WTC11 (cell line): ENCODE measurements around the gene SMG9. TPM values are rescaled to one million over a fixed set of nuclear protein-coding genes. Genes with fewer than 3 reads are reported as not detected.

ENCODE experiments used
- ATAC-seq: fragments of 200-7000 bp; cut with Tn5 transposase; 2 replicates; pipeline ENCODE4 v1.10.0; 2021; ENCODE audit warnings: mild to moderate bottlenecking, moderate library complexity
- CTCF ChIA-PET: fragments of 300-600 bp; sonication (Branson Sonifier 250); formaldehyde crosslinking; loops from one replicate; lab custom pipeline; 2021; ENCODE audit warnings: antibody characterized with exemption; lab: Charles Lee
- POLR2A ChIA-PET: fragments of 350-600 bp; sonication (Branson Sonifier 250); formaldehyde crosslinking; loops from one replicate; lab custom pipeline; 2021; ENCODE audit warnings: antibody characterized with exemption; lab: Charles Lee
- DNase-seq: peaks from one replicate; pipeline ENCODE4 v3.0.0; 2021; ENCODE audit warnings: low spot score
- H3K27ac Mint-ChIP-seq: 2 replicates; pipeline ENCODE4 v1.8.0; 2021; ENCODE audit warnings: mixed read lengths
- H3K27me3 Mint-ChIP-seq: 2 replicates; pipeline ENCODE4 v1.8.0; 2021; ENCODE audit warnings: low read depth, mild to moderate bottlenecking, moderate library complexity, mixed read lengths
- H3K36me3 Mint-ChIP-seq: 2 replicates; pipeline ENCODE4 v1.8.0; 2021; ENCODE audit warnings: mixed read lengths
- H3K4me1 Mint-ChIP-seq: 2 replicates; pipeline ENCODE4 v1.8.0; 2022; ENCODE audit warnings: mixed read lengths
- H3K4me3 Mint-ChIP-seq: 2 replicates; pipeline ENCODE4 v1.8.0; 2021; ENCODE audit warnings: mild to moderate bottlenecking, moderate library complexity, mixed read lengths
- H3K9me3 Mint-ChIP-seq: 2 replicates; pipeline ENCODE4 v1.8.0; 2021; ENCODE audit warnings: mixed read lengths
- CREM ChIP-seq: sonication (generic); formaldehyde crosslinking; IDR thresholded peaks from 2 replicates; pipeline ENCODE4 v1.8.1; 2022; ENCODE audit warnings: mild to moderate bottlenecking, missing genetic modification reagents, moderate library complexity
- FOXK1 ChIP-seq: sonication (generic); formaldehyde crosslinking; IDR thresholded peaks from 2 replicates; pipeline ENCODE4 v1.8.0; 2022; ENCODE audit warnings: mild to moderate bottlenecking, moderate library complexity, missing genetic modification reagents
- FOXP1 ChIP-seq: sonication (generic); formaldehyde crosslinking; IDR thresholded peaks from 2 replicates; pipeline ENCODE4 v1.8.0; 2022; ENCODE audit warnings: missing genetic modification reagents, mild to moderate bottlenecking, moderate library complexity, borderline replicate concordance
- GABPB1 ChIP-seq: sonication (generic); formaldehyde crosslinking; IDR thresholded peaks from 2 replicates; pipeline ENCODE4 v1.8.1; 2023; ENCODE audit warnings: mild to moderate bottlenecking, missing genetic modification reagents
- JAZF1 ChIP-seq: fragments of 250-450 bp; sonication (Bioruptor Pico); IDR thresholded peaks from 2 replicates; pipeline ENCODE4 v1.9.0; 2021; ENCODE audit warnings: moderate library complexity, mild to moderate bottlenecking, inconsistent platforms
- TEAD4 ChIP-seq: sonication (generic); formaldehyde crosslinking; IDR thresholded peaks from 2 replicates; pipeline ENCODE4 v1.8.0; 2022; ENCODE audit warnings: mild to moderate bottlenecking, missing genetic modification reagents
- ZNF219 ChIP-seq: sonication (generic); formaldehyde crosslinking; IDR thresholded peaks from 2 replicates; pipeline ENCODE4 v1.8.0; 2023; ENCODE audit warnings: missing genetic modification reagents, mild to moderate bottlenecking, borderline replicate concordance
- total RNA-seq: library from RNA; stranded (reverse); gene quantifications from 3 replicates; pipeline ENCODE4 v1.2.3, GENCODE V29; 2021
- TF ChIP-seq, protein P1 (sequence below): sonication (generic); formaldehyde crosslinking; IDR thresholded peaks from 2 replicates; pipeline ENCODE4 v1.8.1; 2023; ENCODE audit warnings: mild to moderate bottlenecking, missing genetic modification reagents, moderate library complexity
- TF ChIP-seq, protein P2 (sequence below): sonication (generic); formaldehyde crosslinking; IDR thresholded peaks from 2 replicates; pipeline ENCODE4 v1.8.0; 2023; ENCODE audit warnings: missing genetic modification reagents, mild to moderate bottlenecking, borderline replicate concordance
- TF ChIP-seq, protein P3 (sequence below): sonication (generic); formaldehyde crosslinking; conservative IDR thresholded peaks from 2 replicates; pipeline ENCODE4 v1.8.1; 2023; ENCODE audit warnings: mild to moderate bottlenecking, low read depth, missing genetic modification reagents, moderate library complexity
- TF ChIP-seq, protein P4 (sequence below): fragments of 250-450 bp; sonication (Bioruptor Pico); IDR thresholded peaks from 2 replicates; pipeline ENCODE4 v1.9.0; 2021; ENCODE audit warnings: moderate library complexity, mild to moderate bottlenecking, inconsistent platforms, borderline replicate concordance
- TF ChIP-seq, protein P5 (sequence below): sonication (generic); formaldehyde crosslinking; IDR thresholded peaks from 2 replicates; pipeline ENCODE4 v1.8.0; 2023; ENCODE audit warnings: missing genetic modification reagents

Gene SMG9
- total RNA-seq, 1 experiment from 2014 or later, result 25.7 TPM

DNA sequence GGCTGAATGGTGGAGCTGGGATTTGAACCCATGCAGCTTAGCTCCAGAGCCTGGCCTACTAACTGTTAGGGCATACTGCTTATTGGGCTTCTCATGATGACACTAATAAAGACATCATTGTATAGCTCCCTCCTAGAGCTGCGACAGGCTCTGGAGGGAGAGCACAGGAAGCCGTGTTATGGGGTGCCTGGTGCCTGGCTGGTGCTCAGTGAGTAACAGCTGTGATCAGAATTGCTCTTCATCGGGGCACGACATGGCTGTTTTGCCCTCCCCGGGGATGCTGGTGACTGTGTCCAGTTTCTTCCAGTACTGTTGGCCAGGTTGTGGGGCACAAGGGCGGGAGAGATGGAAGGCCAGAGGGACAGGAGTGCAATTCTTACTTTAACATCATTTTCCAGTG is 42.4 kb upstream of the SMG9 start:
- peaks cover 4% of the 10 kb centered on the region; the same call in 1 of the 2 replicates for H3K9me3 Mint-ChIP-seq
- H3K27me3 Mint-ChIP-seq, result peaks cover 85% of the 10 kb centered on the region
- no peak for ATAC-seq
- H3K4me3 Mint-ChIP-seq, result peak overlapping the region; percentile 29; the same call in 1 of the 2 replicates
- no peak for TF ChIP-seq FOXP1 (CRISPR knock-in tag)
- no peak for TF ChIP-seq FOXK1 (CRISPR knock-in tag)
- POLR2A ChIA-PET, result no interaction called here
- no peak overlapping the region for H3K27ac Mint-ChIP-seq
- DNase-seq, result no peak
- peaks cover 5% of the 10 kb centered on the region; the same call in 1 of the 2 replicates for H3K4me1 Mint-ChIP-seq
- CTCF ChIA-PET, result interaction anchor here (0.8 to 1.7 kb wide), 4 partner anchors 12 to 52 kb away, joined by 3 to 6 read pairs (median 5); no protein-coding TSS in a partner anchor
- H3K36me3 Mint-ChIP-seq, result no peaks in the 10 kb centered on the region

DNA sequence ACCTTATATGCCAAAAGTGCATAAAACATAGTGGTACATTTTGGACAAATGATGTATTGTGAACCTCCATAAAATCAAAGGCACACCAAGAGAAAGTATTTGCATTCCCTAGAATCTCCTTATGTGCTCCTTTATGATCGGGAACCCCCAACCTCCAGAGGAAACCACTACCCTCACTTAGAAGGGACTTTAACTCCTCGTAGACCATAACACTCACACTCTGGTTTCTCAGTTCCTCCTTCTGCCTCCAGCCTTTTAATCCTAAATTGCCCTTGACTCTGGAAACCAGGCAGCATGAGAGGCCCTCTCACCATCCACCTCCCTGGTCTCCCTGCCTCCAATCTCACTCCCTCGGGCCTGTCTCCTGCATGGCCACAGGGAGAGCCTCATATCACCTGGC is 35.8 kb upstream of the SMG9 start:
- ChIA-PET POLR2A (no interaction called here), CTCF (interaction anchor here (1.2 to 1.7 kb wide), 2 partner anchors 24 to 122 kb away, joined by 3 to 6 read pairs; no protein-coding TSS in a partner anchor)
- Mint-ChIP-seq H3K36me3 (no peaks in the 10 kb centered on the region), H3K4me1 (no peaks in the 10 kb centered on the region), H3K9me3 (no peaks in the 10 kb centered on the region), H3K4me3 (no peak overlapping the region), H3K27me3 (peaks cover 30% of the 10 kb centered on the region), H3K27ac (no peak overlapping the region)
- TF ChIP-seq, protein P1, sequence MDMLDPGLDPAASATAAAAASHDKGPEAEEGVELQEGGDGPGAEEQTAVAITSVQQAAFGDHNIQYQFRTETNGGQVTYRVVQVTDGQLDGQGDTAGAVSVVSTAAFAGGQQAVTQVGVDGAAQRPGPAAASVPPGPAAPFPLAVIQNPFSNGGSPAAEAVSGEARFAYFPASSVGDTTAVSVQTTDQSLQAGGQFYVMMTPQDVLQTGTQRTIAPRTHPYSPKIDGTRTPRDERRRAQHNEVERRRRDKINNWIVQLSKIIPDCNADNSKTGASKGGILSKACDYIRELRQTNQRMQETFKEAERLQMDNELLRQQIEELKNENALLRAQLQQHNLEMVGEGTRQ (CRISPR knock-in tag), result no peak
- TF ChIP-seq, protein P2, sequence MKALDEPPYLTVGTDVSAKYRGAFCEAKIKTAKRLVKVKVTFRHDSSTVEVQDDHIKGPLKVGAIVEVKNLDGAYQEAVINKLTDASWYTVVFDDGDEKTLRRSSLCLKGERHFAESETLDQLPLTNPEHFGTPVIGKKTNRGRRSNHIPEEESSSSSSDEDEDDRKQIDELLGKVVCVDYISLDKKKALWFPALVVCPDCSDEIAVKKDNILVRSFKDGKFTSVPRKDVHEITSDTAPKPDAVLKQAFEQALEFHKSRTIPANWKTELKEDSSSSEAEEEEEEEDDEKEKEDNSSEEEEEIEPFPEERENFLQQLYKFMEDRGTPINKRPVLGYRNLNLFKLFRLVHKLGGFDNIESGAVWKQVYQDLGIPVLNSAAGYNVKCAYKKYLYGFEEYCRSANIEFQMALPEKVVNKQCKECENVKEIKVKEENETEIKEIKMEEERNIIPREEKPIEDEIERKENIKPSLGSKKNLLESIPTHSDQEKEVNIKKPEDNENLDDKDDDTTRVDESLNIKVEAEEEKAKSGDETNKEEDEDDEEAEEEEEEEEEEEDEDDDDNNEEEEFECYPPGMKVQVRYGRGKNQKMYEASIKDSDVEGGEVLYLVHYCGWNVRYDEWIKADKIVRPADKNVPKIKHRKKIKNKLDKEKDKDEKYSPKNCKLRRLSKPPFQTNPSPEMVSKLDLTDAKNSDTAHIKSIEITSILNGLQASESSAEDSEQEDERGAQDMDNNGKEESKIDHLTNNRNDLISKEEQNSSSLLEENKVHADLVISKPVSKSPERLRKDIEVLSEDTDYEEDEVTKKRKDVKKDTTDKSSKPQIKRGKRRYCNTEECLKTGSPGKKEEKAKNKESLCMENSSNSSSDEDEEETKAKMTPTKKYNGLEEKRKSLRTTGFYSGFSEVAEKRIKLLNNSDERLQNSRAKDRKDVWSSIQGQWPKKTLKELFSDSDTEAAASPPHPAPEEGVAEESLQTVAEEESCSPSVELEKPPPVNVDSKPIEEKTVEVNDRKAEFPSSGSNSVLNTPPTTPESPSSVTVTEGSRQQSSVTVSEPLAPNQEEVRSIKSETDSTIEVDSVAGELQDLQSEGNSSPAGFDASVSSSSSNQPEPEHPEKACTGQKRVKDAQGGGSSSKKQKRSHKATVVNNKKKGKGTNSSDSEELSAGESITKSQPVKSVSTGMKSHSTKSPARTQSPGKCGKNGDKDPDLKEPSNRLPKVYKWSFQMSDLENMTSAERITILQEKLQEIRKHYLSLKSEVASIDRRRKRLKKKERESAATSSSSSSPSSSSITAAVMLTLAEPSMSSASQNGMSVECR, result no peak
- ATAC-seq (no peak), DNase-seq (no peak)

DNA sequence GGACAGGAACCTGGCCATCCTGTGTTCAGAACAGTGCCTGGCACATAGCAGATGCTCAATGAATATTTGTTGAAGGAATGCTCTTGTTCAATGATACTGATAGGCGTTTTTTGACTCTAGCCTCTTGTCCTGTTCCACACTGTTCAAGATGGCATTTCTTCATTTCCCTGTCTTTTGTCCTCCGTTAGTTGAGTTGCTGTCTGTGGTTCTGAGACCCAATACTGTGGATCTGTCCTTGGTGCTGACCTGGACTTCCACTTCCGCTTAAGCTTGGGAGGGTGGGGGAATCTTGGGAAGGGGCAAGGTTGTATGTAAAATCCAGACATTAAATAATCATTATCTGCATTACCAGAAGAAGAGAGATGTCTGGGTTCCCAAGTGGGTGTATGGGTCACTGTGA is 34.3 kb upstream of the SMG9 start:
- Mint-ChIP-seq H3K9me3 (no peaks in the 10 kb centered on the region), H3K4me1 (0 out of 2 replicates have a peak, but pooled peaks cover 3% of the 10 kb centered on the region), H3K36me3 (no peaks in the 10 kb centered on the region), H3K27me3 (peaks cover 17% of the 10 kb centered on the region), H3K4me3 (no peak overlapping the region), H3K27ac (no peak overlapping the region)
- ChIA-PET POLR2A (no interaction called here), CTCF (interaction anchor here (1.1 to 1.7 kb wide), 4 partner anchors 23 to 65 kb away, joined by 3 to 6 read pairs (median 4); no protein-coding TSS in a partner anchor)
- ATAC-seq, result 0 out of 2 replicates have a peak, but pooled peaks have one; percentile 43
- DNase-seq, result peak; percentile 56
- TF ChIP-seq CREM (CRISPR knock-in tag) (no peak), ZNF219 (CRISPR knock-in tag) (peak; percentile 94; the same call in 1 of the 2 replicates), GABPB1 (CRISPR knock-in tag) (no peak), JAZF1 (CRISPR knock-in tag) (no peak), TEAD4 (CRISPR knock-in tag) (peak; percentile 96)
- TF ChIP-seq, protein P3, sequence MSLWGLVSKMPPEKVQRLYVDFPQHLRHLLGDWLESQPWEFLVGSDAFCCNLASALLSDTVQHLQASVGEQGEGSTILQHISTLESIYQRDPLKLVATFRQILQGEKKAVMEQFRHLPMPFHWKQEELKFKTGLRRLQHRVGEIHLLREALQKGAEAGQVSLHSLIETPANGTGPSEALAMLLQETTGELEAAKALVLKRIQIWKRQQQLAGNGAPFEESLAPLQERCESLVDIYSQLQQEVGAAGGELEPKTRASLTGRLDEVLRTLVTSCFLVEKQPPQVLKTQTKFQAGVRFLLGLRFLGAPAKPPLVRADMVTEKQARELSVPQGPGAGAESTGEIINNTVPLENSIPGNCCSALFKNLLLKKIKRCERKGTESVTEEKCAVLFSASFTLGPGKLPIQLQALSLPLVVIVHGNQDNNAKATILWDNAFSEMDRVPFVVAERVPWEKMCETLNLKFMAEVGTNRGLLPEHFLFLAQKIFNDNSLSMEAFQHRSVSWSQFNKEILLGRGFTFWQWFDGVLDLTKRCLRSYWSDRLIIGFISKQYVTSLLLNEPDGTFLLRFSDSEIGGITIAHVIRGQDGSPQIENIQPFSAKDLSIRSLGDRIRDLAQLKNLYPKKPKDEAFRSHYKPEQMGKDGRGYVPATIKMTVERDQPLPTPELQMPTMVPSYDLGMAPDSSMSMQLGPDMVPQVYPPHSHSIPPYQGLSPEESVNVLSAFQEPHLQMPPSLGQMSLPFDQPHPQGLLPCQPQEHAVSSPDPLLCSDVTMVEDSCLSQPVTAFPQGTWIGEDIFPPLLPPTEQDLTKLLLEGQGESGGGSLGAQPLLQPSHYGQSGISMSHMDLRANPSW, result no peak
- TF ChIP-seq, protein P2, result peak; percentile 89; the same call in 1 of the 2 replicates
- TF ChIP-seq, protein P4, sequence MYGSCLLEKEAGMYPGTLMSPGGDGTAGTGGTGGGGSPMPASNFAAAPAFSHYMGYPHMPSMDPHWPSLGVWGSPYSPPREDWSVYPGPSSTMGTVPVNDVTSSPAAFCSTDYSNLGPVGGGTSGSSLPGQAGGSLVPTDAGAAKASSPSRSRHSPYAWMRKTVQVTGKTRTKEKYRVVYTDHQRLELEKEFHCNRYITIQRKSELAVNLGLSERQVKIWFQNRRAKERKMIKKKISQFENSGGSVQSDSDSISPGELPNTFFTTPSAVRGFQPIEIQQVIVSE (CRISPR knock-in tag), result no peak
- TF ChIP-seq, protein P5, sequence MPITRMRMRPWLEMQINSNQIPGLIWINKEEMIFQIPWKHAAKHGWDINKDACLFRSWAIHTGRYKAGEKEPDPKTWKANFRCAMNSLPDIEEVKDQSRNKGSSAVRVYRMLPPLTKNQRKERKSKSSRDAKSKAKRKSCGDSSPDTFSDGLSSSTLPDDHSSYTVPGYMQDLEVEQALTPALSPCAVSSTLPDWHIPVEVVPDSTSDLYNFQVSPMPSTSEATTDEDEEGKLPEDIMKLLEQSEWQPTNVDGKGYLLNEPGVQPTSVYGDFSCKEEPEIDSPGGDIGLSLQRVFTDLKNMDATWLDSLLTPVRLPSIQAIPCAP (CRISPR knock-in tag), result peak; percentile 89; the same call in 1 of the 2 replicates
